ENCODE measurements around the gene KDM1B. TPM values are rescaled to one million over a fixed set of nuclear protein-coding genes. Genes with fewer than 3 reads are reported as not detected.

The KDM1B gene
- total and polyA plus RNA-seq, 9 of the 15 experiments (the other 6 are each of a cell fraction or from before 2014, with no cell fraction given), result 1.4 to 58.9 (median 36.3) TPM

GRCh38 chr6:18147160-18147559 is 8.1 kb upstream of the KDM1B start:
- POLR2A ChIA-PET, result no interaction called here
- no peaks in the 10 kb centered on the region for H3K9me1 ChIP-seq (ENCODE audit: control insufficient read depth, insufficient read depth, low read length)
- no TSS peak for BruUV-seq (replicated peaks)
- intact Hi-C loops (cut with micrococcal nuclease), result no loop called here
- no peak overlapping the region for H3K27ac ChIP-seq (ENCODE audit: extremely low read depth, low read depth, low read length)
- H4K20me1 ChIP-seq (replicated peaks; ENCODE audit: control insufficient read depth, insufficient read depth, low read length), result no peaks in the 10 kb centered on the region
- H2AFZ ChIP-seq (ENCODE audit: low read depth, low read length), result no peak overlapping the region
- H3K36me3 ChIP-seq (ENCODE audit: control insufficient read depth, insufficient read depth, low read length), result peaks cover 68% of the 10 kb centered on the region
- TF ChIP-seq IRF9 (tag; IDR thresholded peaks at IDR 0.05), result no peak
- no peak for TF ChIP-seq NFE2 (IDR thresholded peaks at IDR 0.05; ENCODE audit: low read depth)
- TF ChIP-seq POLR2G (IDR thresholded peaks at IDR 0.05; ENCODE audit: low read depth, low read length), result no peak
- TF ChIP-seq SNIP1 (IDR thresholded peaks at IDR 0.05; ENCODE audit: low read depth), result no peak
- TF ChIP-seq TFAM (CRISPR knock-in tag; conservative IDR thresholded peaks at IDR 0.05), result no peak
- TF ChIP-seq XRCC3 (IDR thresholded peaks at IDR 0.05), result no peak
- no peak for TF ChIP-seq IRF2 (CRISPR knock-in tag; IDR thresholded peaks at IDR 0.05)
- TF ChIP-seq MYNN (IDR thresholded peaks at IDR 0.05), result no peak
- TF ChIP-seq MYNN (CRISPR knock-in tag; IDR thresholded peaks at IDR 0.05), result no peak
- TF ChIP-seq VEZF1 (CRISPR knock-in tag; IDR thresholded peaks at IDR 0.05), result no peak
- no peak for TF ChIP-seq RNF2 (IDR thresholded peaks at IDR 0.05)
- TF ChIP-seq MCM7 (IDR thresholded peaks at IDR 0.05), result no peak
- TF ChIP-seq ZFP36 (IDR thresholded peaks at IDR 0.05; ENCODE audit: low read depth, low read length, partially characterized antibody), result no peak
- no peak for TF ChIP-seq ZFP1 (CRISPR knock-in tag; IDR thresholded peaks at IDR 0.05)
- TF ChIP-seq EP400 (IDR thresholded peaks at IDR 0.05), result no peak
- TF ChIP-seq, protein P1, sequence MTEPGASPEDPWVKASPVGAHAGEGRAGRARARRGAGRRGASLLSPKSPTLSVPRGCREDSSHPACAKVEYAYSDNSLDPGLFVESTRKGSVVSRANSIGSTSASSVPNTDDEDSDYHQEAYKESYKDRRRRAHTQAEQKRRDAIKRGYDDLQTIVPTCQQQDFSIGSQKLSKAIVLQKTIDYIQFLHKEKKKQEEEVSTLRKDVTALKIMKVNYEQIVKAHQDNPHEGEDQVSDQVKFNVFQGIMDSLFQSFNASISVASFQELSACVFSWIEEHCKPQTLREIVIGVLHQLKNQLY (CRISPR knock-in tag; conservative IDR thresholded peaks at IDR 0.05), result no peak
- WGBS (ENCODE audit: insufficient coverage, low coverage, missing lambda C conversion rate), result 80% methylated on average over 2 of the region's 2 CpGs
- ATAC-seq (no peak), DNase-seq (ENCODE audit: extremely low read depth in 1 of 4, low spot score in 3 of 4) (no peak), FAIRE-seq (no peak)
- H3K79me2 ChIP-seq (ENCODE audit: control insufficient read depth, insufficient read depth, low read length), result peaks cover 4% of the 10 kb centered on the region
- no peak overlapping the region for H3K9ac ChIP-seq (ENCODE audit: insufficient read depth in 1 of 2, low read depth in 2 of 2, low read length in 2 of 2)
- CTCF ChIA-PET (ENCODE audit: low intra/inter-chr PET ratio), result no interaction called here
- no peak overlapping the region for H3K4me2 ChIP-seq (ENCODE audit: insufficient read depth, low read length)
- H3K4me1 ChIP-seq (replicated peaks in 1 of 2; ENCODE audit: control insufficient read depth in 2 of 2, insufficient read depth in 2 of 2, low read length in 2 of 2), result peaks cover 0 to 3% of the 10 kb centered on the region in 2 experiments; a peak in 1 of 5 replicates
- in situ Hi-C loops (cut with MboI), result no loop called here
- H3K4me3 ChIP-seq, result no peak overlapping the region
- H3K27me3 ChIP-seq (ENCODE audit: control insufficient read depth in 2 of 2, insufficient read depth in 2 of 2, low read length in 2 of 2), result no peaks in the 10 kb centered on the region
- no peaks in the 10 kb centered on the region for H3K9me3 ChIP-seq (replicated peaks; ENCODE audit: control insufficient read depth, insufficient read depth, low read depth, low read length)

All from K562 (cell line).